Testis (tissue), 2 donors: ENCODE data around the gene LRRC17.

ENCODE experiments used
- POLR2A ChIP-seq: fragments of 450-650 bp; IDR thresholded peaks from one replicate; pipeline ENCODE4 v1.6.1; 2017; ENCODE audit warnings: antibody characterized with exemption, mild to moderate bottlenecking, moderate library complexity
- TF ChIP-seq, protein P1 (sequence below), 3 experiments: fragments of 450-650 bp in 2 of 3; fragments of 200-600 bp in 1 of 3; sonication (generic) in 1 of 3; IDR thresholded peaks; one replicate each; pipeline ENCODE4 v1.5.1; 2016 to 2019; ENCODE audit warnings: antibody characterized with exemption in 3 of 3, mild to moderate bottlenecking in 2 of 3, moderate library complexity in 1 of 3

DNA sequence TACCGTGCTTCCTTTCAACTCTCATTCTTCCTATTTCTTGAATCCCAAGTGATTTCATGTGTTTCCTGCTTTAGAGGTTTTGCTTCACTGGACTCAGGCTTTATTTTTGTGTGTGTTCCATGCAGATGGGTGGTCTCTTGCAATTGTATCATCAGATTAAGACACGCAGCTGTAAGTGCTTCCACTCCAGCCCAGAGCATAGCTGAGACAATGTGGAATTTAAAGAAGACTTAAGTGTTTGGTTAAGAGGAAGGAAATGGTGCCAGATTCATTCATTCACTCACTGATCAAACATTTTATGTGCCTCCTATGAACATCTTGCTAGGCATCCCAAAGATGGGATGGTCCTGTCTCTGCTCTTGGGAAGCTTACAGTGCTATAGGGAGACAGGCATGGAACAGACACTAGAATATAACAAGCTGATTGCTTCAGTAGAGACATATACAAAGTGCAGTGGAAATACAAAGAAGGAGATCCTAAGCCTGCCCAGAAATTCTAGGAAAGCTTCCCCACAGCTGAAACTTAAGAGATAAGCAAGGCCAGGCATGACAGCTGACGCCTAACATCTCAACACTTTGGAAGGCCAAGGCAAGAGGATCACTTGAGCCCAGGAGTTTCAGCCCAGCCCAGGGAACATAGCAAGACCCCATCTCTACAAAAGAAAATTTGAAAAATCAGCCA lies 46.1 kb upstream of the LRRC17 start:
- TF ChIP-seq, protein P1, sequence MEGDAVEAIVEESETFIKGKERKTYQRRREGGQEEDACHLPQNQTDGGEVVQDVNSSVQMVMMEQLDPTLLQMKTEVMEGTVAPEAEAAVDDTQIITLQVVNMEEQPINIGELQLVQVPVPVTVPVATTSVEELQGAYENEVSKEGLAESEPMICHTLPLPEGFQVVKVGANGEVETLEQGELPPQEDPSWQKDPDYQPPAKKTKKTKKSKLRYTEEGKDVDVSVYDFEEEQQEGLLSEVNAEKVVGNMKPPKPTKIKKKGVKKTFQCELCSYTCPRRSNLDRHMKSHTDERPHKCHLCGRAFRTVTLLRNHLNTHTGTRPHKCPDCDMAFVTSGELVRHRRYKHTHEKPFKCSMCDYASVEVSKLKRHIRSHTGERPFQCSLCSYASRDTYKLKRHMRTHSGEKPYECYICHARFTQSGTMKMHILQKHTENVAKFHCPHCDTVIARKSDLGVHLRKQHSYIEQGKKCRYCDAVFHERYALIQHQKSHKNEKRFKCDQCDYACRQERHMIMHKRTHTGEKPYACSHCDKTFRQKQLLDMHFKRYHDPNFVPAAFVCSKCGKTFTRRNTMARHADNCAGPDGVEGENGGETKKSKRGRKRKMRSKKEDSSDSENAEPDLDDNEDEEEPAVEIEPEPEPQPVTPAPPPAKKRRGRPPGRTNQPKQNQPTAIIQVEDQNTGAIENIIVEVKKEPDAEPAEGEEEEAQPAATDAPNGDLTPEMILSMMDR (IDR thresholded peaks at IDR 0.05) = no peak
- TF ChIP-seq POLR2A = no peak
